Liver (tissue), 9 donors: ENCODE data around the gene STPG1. TPM values are rescaled to one million over a fixed set of nuclear protein-coding genes. Genes with fewer than 3 reads are reported as not detected.

Source experiments
- DNase-seq: peaks from one replicate; pipeline ENCODE4 v3.0.0-alpha.2; 2017; ENCODE audit warnings: low spot score
- H3K27ac ChIP-seq, 2 donors: one replicate each; pipeline ENCODE4 v1.7.0; 2013; ENCODE audit warnings: inconsistent platforms in 2 of 2, low read length in 2 of 2, control low read depth in 1 of 2, low read depth in 1 of 2, mild to moderate bottlenecking in 1 of 2
- H3K27me3 ChIP-seq, 4 donors: one replicate each; pipeline versions ENCODE4 v1.6.1 to v1.7.0; 2013; ENCODE audit warnings: low read length in 3 of 4, inconsistent platforms in 1 of 4, mild to moderate bottlenecking in 1 of 4, moderate library complexity in 1 of 4; ENCODE audit not compliant: control insufficient read depth in 4 of 4, insufficient read depth in 4 of 4
- H3K36me3 ChIP-seq, 4 donors: one replicate each; pipeline versions ENCODE4 v1.6.1 to v1.7.0; 2013; ENCODE audit warnings: low read length in 3 of 4, mild to moderate bottlenecking in 3 of 4, low read depth in 1 of 4, moderate library complexity in 1 of 4; ENCODE audit not compliant: control insufficient read depth in 4 of 4, insufficient read depth in 3 of 4
- H3K4me1 ChIP-seq, 4 donors: one replicate each; pipeline versions ENCODE4 v1.6.1 to v1.7.0; 2013; ENCODE audit warnings: low read length in 3 of 4, mild to moderate bottlenecking in 3 of 4, moderate library complexity in 1 of 4; ENCODE audit not compliant: control insufficient read depth in 4 of 4, insufficient read depth in 4 of 4
- H3K4me3 ChIP-seq, 3 donors: one replicate each; pipeline versions ENCODE4 v1.6.1 to v1.7.0; 2013; ENCODE audit warnings: low read length in 3 of 3, control low read depth in 1 of 3, low read depth in 1 of 3, mild to moderate bottlenecking in 1 of 3
- H3K9ac ChIP-seq, 2 donors: one replicate each; pipeline ENCODE4 v1.7.0; 2013; ENCODE audit warnings: low read length in 2 of 2, mild to moderate bottlenecking in 2 of 2, moderate library complexity in 2 of 2, control low read depth in 1 of 2, low read depth in 1 of 2
- H3K9me3 ChIP-seq, 4 donors: one replicate each; pipeline versions ENCODE4 v1.6.1 to v1.7.0; 2013; ENCODE audit warnings: low read length in 3 of 4; ENCODE audit not compliant: control insufficient read depth in 4 of 4
- FOXA1 ChIP-seq: IDR thresholded peaks from 2 replicates; pipeline ENCODE4 v1.6.1; 2016; ENCODE audit warnings: antibody characterized with exemption
- HNF4G ChIP-seq: IDR thresholded peaks from 2 replicates; pipeline ENCODE4 v1.6.1; 2016; ENCODE audit warnings: antibody characterized with exemption
- NR2F2 ChIP-seq: IDR thresholded peaks from 2 replicates; pipeline ENCODE4 v1.6.1; 2016; ENCODE audit warnings: antibody characterized with exemption
- RAD21 ChIP-seq, 2 donors: IDR thresholded peaks; 2 replicates each; pipeline ENCODE4 v1.6.1; 2016; ENCODE audit warnings: antibody characterized with exemption in 2 of 2, mild to moderate bottlenecking in 2 of 2
- TAF1 ChIP-seq: conservative IDR thresholded peaks from 2 replicates; pipeline ENCODE4 v1.6.1; 2016; ENCODE audit warnings: antibody characterized with exemption, mild to moderate bottlenecking
- YY1 ChIP-seq: IDR thresholded peaks from 2 replicates; pipeline ENCODE4 v1.6.1; 2016; ENCODE audit warnings: antibody characterized with exemption, mild to moderate bottlenecking
- WGBS: extraction: QIAGEN DNeasy Blood & Tissue Kit; methylation state at CpG from one replicate; pipeline ENCODE4 v1.1.7; 2013; 5-methylcytosine and 5-hydroxymethylcytosine counted together
- polyA plus RNA-seq, 2 donors: library from polyadenylated mRNA; stranded (reverse) in 1 of 2; unstranded in 1 of 2; fragments of 200-250 nt in 1 of 2; fragments of >200 nt in 1 of 2; fragmentation: Nextera tagmentation in 1 of 2; extraction: Ambion mirVana in 1 of 2; gene quantifications; one replicate each; pipeline versions ENCODE4 v1.2.1 to v1.2.3, GENCODE V29; 2013 to 2015
- total RNA-seq, 2 donors: library from RNA; depleted of rRNA; stranded (reverse); fragments of >200 nt; gene quantifications; one replicate each; pipeline ENCODE4 v1.2.3, GENCODE V29; 2014
- TF ChIP-seq, protein P1 (sequence below): fragments of 150-350 bp; IDR thresholded peaks from 2 replicates; pipeline ENCODE4 v1.5.1; 2017; ENCODE audit warnings: improper control_type of control experiment, low read depth, low read length; ENCODE audit not compliant: missing input control
- TF ChIP-seq, protein P2 (sequence below): IDR thresholded peaks from 2 replicates; pipeline ENCODE4 v1.6.1; 2016; ENCODE audit warnings: antibody characterized with exemption, mild to moderate bottlenecking
- donor health status: healthy.
- donor health status: healthy.
- donor health status: healthy.
- donor health status: healthy.
- donor health status: healthy.

STPG1 gene
- total and polyA plus RNA-seq, 4 donors: 0.92 to 2.9 (median 1.0) TPM

- no peaks in the 10 kb centered on the region for H3K27me3 ChIP-seq
- TF ChIP-seq YY1 (no peak), RAD21 (IDR thresholded peaks at IDR 0.05) (peak in 1 of 2 donors; percentile 9)
- TF ChIP-seq, protein P1, sequence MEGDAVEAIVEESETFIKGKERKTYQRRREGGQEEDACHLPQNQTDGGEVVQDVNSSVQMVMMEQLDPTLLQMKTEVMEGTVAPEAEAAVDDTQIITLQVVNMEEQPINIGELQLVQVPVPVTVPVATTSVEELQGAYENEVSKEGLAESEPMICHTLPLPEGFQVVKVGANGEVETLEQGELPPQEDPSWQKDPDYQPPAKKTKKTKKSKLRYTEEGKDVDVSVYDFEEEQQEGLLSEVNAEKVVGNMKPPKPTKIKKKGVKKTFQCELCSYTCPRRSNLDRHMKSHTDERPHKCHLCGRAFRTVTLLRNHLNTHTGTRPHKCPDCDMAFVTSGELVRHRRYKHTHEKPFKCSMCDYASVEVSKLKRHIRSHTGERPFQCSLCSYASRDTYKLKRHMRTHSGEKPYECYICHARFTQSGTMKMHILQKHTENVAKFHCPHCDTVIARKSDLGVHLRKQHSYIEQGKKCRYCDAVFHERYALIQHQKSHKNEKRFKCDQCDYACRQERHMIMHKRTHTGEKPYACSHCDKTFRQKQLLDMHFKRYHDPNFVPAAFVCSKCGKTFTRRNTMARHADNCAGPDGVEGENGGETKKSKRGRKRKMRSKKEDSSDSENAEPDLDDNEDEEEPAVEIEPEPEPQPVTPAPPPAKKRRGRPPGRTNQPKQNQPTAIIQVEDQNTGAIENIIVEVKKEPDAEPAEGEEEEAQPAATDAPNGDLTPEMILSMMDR: peak; percentile 18
- H3K4me3 ChIP-seq: no peak overlapping the region
- no peaks in the 10 kb centered on the region for H3K36me3 ChIP-seq
- H3K9ac ChIP-seq: no peak overlapping the region
- H3K27ac ChIP-seq: no peak overlapping the region
- peaks cover 6 to 43% (median 40%) of the 10 kb centered on the region in 4 donors for H3K4me1 ChIP-seq
- no peak for DNase-seq
- no peaks in the 10 kb centered on the region for H3K9me3 ChIP-seq
- 90% methylated on average over 12 of the region's 12 CpGs for WGBS
Measured at GRCh38 chr1:24385160-24385940, 28.2 kb downstream of the STPG1 start.

DNA sequence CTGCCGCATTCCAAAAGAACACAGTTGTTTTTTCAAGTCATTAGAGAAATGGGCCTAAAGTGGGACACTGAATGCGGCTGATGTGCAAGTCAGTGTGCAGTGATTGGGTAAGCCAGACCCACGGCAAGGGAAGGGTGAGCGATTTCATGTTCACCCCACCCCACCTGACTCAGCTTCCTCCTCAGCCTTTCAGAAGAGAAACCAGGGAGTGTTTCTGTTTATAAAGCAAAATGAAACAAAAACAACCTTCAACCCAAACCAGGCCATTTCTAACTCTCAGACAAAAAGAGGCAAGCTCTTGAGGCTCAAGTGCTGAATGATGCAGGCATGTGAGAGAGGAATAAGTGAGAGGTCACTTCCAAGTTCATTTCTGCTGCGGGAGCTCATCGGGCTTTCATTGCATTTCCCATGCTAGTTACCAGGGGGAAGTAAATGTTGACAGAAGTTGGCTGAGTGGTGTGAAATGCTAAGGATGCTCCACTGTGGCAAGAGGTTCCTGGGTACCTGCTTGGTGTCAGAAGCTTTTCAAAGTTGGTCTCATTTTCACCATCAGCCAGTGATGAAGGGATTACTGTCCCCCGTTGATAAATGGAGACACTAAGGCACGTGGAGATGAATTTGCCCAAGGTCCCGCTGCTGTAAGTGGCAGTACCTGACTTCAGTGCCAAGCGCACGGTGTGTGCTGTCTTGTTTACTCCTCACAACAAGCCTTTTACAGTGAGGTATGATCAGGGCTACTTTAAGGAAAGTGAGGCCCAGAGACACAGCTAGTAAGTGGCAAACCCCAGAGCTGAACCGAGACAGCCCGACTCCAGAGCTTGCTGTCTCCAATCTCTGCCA is 29.1 kb downstream of the STPG1 start:
- Histone ChIP-seq H3K4me1 (peaks cover 6 to 44% (median 41%) of the 10 kb centered on the region in 4 donors), H3K9me3 (no peaks in the 10 kb centered on the region)
- no peak for DNase-seq

More for the DNA sequence above, 29.1 kb downstream of the STPG1 start:
- Histone ChIP-seq H3K27me3 (no peaks in the 10 kb centered on the region), H3K27ac (no peak overlapping the region), H3K36me3 (no peaks in the 10 kb centered on the region), H3K9ac (no peak overlapping the region), H3K4me3 (no peak overlapping the region)
- 86% methylated on average over 13 of the region's 13 CpGs for WGBS
- TF ChIP-seq HNF4G (no peak), YY1 (no peak), NR2F2 (no peak), FOXA1 (no peak), RAD21 (IDR thresholded peaks at IDR 0.05) (no peak), TAF1 (no peak)
- TF ChIP-seq, protein P1: no peak
- TF ChIP-seq, protein P2, sequence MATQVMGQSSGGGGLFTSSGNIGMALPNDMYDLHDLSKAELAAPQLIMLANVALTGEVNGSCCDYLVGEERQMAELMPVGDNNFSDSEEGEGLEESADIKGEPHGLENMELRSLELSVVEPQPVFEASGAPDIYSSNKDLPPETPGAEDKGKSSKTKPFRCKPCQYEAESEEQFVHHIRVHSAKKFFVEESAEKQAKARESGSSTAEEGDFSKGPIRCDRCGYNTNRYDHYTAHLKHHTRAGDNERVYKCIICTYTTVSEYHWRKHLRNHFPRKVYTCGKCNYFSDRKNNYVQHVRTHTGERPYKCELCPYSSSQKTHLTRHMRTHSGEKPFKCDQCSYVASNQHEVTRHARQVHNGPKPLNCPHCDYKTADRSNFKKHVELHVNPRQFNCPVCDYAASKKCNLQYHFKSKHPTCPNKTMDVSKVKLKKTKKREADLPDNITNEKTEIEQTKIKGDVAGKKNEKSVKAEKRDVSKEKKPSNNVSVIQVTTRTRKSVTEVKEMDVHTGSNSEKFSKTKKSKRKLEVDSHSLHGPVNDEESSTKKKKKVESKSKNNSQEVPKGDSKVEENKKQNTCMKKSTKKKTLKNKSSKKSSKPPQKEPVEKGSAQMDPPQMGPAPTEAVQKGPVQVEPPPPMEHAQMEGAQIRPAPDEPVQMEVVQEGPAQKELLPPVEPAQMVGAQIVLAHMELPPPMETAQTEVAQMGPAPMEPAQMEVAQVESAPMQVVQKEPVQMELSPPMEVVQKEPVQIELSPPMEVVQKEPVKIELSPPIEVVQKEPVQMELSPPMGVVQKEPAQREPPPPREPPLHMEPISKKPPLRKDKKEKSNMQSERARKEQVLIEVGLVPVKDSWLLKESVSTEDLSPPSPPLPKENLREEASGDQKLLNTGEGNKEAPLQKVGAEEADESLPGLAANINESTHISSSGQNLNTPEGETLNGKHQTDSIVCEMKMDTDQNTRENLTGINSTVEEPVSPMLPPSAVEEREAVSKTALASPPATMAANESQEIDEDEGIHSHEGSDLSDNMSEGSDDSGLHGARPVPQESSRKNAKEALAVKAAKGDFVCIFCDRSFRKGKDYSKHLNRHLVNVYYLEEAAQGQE: no peak
